ENCODE data around the gene ZFP36L1.
"Not testable (repeated sequence)": the region's sequence is repeated elsewhere in the genome, so short reads cannot be mapped to it uniquely, and the experiment has no call there.

ZFP36L1 gene

GRCh38 chr14:68768316-68768715, 24.6 kb downstream of the ZFP36L1 start:
- no peak overlapping the region for H3K4me3 ChIP-seq (ENCODE audit: low read length)
- TF ChIP-seq, protein P1, sequence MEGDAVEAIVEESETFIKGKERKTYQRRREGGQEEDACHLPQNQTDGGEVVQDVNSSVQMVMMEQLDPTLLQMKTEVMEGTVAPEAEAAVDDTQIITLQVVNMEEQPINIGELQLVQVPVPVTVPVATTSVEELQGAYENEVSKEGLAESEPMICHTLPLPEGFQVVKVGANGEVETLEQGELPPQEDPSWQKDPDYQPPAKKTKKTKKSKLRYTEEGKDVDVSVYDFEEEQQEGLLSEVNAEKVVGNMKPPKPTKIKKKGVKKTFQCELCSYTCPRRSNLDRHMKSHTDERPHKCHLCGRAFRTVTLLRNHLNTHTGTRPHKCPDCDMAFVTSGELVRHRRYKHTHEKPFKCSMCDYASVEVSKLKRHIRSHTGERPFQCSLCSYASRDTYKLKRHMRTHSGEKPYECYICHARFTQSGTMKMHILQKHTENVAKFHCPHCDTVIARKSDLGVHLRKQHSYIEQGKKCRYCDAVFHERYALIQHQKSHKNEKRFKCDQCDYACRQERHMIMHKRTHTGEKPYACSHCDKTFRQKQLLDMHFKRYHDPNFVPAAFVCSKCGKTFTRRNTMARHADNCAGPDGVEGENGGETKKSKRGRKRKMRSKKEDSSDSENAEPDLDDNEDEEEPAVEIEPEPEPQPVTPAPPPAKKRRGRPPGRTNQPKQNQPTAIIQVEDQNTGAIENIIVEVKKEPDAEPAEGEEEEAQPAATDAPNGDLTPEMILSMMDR (conservative IDR thresholded peaks at IDR 0.05; ENCODE audit: low read depth, low read length): no peak
- no peak for DNase-seq (ENCODE audit: low read depth)

- DNase-seq (ENCODE audit: low read depth): no peak
- TF ChIP-seq, protein P1 (conservative IDR thresholded peaks at IDR 0.05; ENCODE audit: low read depth, low read length): no peak
- no peak overlapping the region for H3K4me3 ChIP-seq (ENCODE audit: low read length)
These were observed 25.6 kb downstream of the ZFP36L1 start for GRCh38 chr14:68767248-68767645.

GRCh38 chr14:68766299-68767247, 26.3 kb downstream of the ZFP36L1 start:
- TF ChIP-seq, protein P1 (conservative IDR thresholded peaks at IDR 0.05; ENCODE audit: low read depth, low read length): no peak
- DNase-seq (ENCODE audit: low read depth): no peak
- H3K4me3 ChIP-seq (ENCODE audit: low read length): no peak overlapping the region

DNA sequence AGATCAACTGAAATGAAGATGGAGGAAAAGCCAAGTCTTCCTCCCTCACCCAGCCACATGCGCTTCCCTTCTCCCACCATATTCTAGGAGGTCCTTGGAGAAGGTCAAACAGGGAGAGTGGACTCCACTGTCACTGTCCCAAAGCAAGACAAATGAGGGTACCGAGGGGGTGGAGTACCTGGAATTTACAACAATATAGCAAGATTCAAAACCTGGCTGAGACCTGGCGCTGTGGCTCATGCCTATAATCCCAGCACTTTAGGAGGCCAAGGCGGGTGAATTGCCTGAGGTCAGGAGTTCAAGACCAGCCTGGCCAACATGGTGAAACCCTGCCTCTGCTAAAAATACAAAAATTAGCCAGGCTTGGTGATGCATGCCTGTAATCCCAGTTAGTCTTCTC, 29.0 kb downstream of the ZFP36L1 start:
- DNase-seq (ENCODE audit: low read depth); H3K4me3 ChIP-seq (ENCODE audit: low read length): not testable (repeated sequence)

GRCh38 chr14:68762953-68763764, 29.7 kb downstream of the ZFP36L1 start:
- TF ChIP-seq, protein P1 (conservative IDR thresholded peaks at IDR 0.05; ENCODE audit: low read depth, low read length): no peak
- H3K4me3 ChIP-seq (ENCODE audit: low read length): no peak overlapping the region
- no peak for DNase-seq (ENCODE audit: low read depth)

- DNase-seq (ENCODE audit: low read depth): no peak
- TF ChIP-seq, protein P1 (conservative IDR thresholded peaks at IDR 0.05; ENCODE audit: low read depth, low read length): no peak
- no peak overlapping the region for H3K4me3 ChIP-seq (ENCODE audit: low read length)
These were observed 31.5 kb downstream of the ZFP36L1 start for GRCh38 chr14:68761391-68761790.

GRCh38 chr14:68760761-68761160, 32.1 kb downstream of the ZFP36L1 start:
- DNase-seq (ENCODE audit: low read depth): no peak
- TF ChIP-seq, protein P1 (conservative IDR thresholded peaks at IDR 0.05; ENCODE audit: low read depth, low read length): no peak
- no peak overlapping the region for H3K4me3 ChIP-seq (ENCODE audit: low read length)

All from retinal pigment epithelial cell (primary cell).